Esophagus squamous epithelium (tissue), 4 donors: ENCODE data around the gene CCDC136.

Source experiments
- CTCF ChIP-seq, 6 experiments: fragments of 450-650 bp in 4 of 6; fragments of 200-600 bp in 2 of 6; sonication (generic) in 2 of 6; IDR thresholded peaks; one replicate each; pipeline ENCODE4 v1.5.1; 2016 to 2019; ENCODE audit warnings: antibody characterized with exemption in 6 of 6, mild to moderate bottlenecking in 4 of 6, moderate library complexity in 4 of 6
- POLR2A ChIP-seq, 4 donors: fragments of 450-650 bp; IDR thresholded peaks; one replicate each; pipeline ENCODE4 v1.6.1; 2017; ENCODE audit warnings: antibody characterized with exemption in 4 of 4, mild to moderate bottlenecking in 4 of 4, moderate library complexity in 3 of 4

- TF ChIP-seq CTCF (IDR thresholded peaks at IDR 0.05) (no peak), POLR2A (IDR thresholded peaks at IDR 0.05) (no peak)
Measured at GRCh38 chr7:128835790-128836641, 44.2 kb downstream of the CCDC136 start.
